ENCODE data around the gene KRTAP10-6.

Gene KRTAP10-6

DNA sequence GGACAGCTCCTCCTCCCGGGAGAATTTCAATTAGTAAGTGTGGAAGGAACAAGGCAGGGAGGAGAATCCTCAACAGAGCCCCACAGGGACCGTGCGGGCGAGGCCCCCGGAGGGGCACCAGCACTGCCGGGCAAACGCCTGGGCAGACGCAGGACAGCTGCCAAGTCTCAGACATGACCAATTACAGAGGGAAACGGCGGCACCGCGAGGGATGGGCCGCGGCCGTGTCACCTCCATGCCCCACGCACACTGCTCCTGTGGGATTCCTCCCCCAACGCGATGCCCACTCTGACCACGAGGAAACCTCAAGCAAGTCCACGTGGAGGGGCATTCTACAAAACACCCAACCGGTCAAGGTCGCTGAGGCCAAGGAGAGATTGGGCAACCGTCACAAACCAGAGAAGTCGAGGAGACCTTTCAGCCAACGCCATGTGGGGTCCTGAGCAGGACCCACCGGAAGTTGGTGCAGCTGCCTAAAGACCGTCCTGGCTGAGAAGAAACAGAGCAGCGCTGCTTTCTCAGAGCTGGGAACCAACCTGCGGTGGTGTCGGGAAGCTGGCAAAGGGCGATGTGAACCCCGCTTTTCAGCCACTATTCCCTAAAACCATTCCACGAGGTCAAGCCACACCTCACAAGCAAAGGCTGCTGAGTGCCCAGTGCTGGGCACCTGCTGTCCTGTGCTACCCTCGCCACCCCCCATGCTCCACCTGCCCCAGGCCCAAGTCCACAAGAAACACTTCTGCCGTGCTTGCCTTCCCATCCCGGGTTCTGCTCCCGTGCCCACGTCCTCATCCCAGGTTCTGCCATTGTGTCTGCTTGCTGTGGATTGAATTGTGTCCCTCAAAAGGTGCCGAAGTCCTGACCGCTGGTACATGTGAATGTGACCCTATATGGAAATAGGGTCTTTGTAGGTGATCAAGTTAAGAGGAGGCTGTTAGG, 20.2 kb downstream of the KRTAP10-6 start:
- no peak overlapping the region for H3K4me3 ChIP-seq (ENCODE audit: low read depth, low read length)
- no peak overlapping the region for H3K27ac ChIP-seq
- peaks cover 19% of the 10 kb centered on the region for H3K9me3 ChIP-seq (ENCODE audit: severe bottlenecking)
- no peaks in the 10 kb centered on the region for H3K36me3 ChIP-seq
- no peak for DNase-seq
- no peaks in the 10 kb centered on the region for H3K27me3 ChIP-seq (ENCODE audit: insufficient read depth, low read depth, severe bottlenecking)
- TF ChIP-seq, protein P1, sequence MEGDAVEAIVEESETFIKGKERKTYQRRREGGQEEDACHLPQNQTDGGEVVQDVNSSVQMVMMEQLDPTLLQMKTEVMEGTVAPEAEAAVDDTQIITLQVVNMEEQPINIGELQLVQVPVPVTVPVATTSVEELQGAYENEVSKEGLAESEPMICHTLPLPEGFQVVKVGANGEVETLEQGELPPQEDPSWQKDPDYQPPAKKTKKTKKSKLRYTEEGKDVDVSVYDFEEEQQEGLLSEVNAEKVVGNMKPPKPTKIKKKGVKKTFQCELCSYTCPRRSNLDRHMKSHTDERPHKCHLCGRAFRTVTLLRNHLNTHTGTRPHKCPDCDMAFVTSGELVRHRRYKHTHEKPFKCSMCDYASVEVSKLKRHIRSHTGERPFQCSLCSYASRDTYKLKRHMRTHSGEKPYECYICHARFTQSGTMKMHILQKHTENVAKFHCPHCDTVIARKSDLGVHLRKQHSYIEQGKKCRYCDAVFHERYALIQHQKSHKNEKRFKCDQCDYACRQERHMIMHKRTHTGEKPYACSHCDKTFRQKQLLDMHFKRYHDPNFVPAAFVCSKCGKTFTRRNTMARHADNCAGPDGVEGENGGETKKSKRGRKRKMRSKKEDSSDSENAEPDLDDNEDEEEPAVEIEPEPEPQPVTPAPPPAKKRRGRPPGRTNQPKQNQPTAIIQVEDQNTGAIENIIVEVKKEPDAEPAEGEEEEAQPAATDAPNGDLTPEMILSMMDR (IDR thresholded peaks at IDR 0.05; ENCODE audit: low read depth, low read length), result no peak

DNA sequence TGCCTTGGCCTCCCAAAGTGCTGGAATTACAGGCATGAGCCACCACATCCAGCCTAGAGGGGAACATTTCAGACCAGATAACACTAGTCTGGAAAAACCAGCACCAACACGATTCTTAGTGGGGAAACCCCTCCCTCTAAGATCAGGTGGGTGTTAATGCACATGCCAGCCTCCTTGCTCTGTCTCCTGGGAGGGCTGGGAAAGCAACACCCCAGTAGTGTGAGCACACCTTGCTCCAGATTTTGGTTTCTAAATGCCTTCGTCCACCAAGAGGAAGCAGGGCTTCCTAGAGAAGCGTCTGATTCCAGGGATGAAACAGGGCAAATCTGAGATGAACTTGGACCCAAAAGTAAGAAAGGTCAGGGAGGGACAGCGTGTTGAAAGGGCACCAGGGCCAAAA, 21.0 kb downstream of the KRTAP10-6 start:
- H3K9me3 ChIP-seq (ENCODE audit: severe bottlenecking), result peaks cover 14% of the 10 kb centered on the region
- H3K4me3 ChIP-seq (ENCODE audit: low read depth, low read length), result no peak overlapping the region
- no peaks in the 10 kb centered on the region for H3K27me3 ChIP-seq (ENCODE audit: insufficient read depth, low read depth, severe bottlenecking)
- TF ChIP-seq, protein P1 (IDR thresholded peaks at IDR 0.05; ENCODE audit: low read depth, low read length), result no peak
- H3K27ac ChIP-seq, result no peak overlapping the region
- DNase-seq, result no peak
- H3K36me3 ChIP-seq, result no peaks in the 10 kb centered on the region

DNA sequence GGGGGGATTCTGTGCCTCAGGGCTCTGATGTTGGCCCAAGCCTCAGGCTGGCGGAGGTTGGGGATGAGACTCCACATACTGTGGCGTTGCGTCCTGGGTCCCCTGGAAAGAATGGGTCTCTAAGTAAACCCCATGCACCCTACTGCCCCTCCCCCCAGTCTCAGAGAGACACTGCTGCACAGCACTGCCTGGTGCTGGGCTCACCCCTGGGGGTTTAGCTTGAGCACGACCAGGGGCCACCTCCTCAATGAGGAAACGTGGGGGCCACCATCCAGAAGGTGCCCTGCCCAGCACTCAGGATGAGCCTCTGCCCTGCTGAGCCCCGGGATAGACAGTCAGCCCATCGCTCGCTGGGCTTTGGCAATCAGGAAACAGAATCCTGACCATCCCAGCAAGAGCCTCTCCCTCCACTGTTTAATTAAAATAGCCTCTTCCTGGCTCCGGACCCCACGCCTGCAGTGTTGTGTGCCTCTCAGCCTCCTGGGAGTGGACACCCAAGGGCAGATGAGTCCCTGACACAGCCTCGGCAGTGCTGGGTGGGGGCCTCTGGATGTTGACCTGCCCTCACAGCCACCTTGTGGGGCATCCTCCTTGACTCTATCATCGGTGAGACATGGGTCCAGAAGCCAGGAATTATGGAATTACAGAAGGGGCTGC, 22.3 kb downstream of the KRTAP10-6 start:
- Histone ChIP-seq H3K27me3 (ENCODE audit: insufficient read depth, low read depth, severe bottlenecking) (no peaks in the 10 kb centered on the region), H3K36me3 (no peaks in the 10 kb centered on the region), H3K27ac (no peak overlapping the region), H3K9me3 (ENCODE audit: severe bottlenecking) (peaks cover 17% of the 10 kb centered on the region), H3K4me3 (ENCODE audit: low read depth, low read length) (no peak overlapping the region)
- no peak for DNase-seq
- TF ChIP-seq, protein P1 (IDR thresholded peaks at IDR 0.05; ENCODE audit: low read depth, low read length), result no peak

DNA sequence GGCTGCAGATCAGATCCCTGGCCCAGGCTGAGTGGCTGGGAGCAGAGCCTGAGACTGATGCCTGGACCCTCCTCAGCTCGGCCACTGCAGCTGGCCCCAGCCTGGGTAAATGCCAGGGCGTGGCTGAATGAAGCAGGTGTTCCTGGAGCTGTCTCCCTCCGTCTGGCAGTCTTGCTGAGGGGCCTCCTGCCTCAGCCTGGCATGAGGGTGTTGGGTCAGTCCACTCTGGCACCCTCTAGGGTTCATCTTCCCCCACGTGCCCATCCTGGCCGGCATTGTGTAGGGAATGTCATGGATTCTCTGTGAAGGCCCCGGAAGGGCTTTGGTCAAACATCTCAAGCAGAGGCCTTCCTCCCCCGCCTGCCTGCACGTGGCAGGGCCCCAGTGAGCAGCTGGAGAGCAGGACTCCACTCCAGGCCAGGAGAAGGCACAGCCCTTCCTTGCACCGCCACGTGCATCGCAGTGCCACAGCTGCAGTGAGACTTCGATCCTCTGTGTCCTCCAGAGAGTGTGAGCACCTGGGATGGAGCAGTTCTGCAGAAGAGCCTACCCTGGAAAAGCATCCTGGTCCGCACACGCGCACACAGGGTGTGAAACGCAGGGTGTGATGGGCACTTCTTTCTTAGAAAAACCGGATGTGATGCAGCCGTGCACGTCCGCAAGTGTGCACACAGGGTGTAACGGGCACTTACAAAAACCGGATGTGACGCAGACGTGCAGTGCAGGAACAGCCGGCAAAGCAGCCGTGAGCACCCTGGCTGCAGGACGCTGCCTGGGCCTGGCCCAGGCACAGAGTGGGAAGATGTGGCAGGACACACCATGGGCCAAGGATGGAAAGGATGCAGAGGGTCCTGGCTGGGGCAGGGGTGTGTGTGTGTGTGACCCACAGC, 23.4 kb downstream of the KRTAP10-6 start:
- DNase-seq, result no peak
- no peaks in the 10 kb centered on the region for H3K27me3 ChIP-seq (ENCODE audit: insufficient read depth, low read depth, severe bottlenecking)
- TF ChIP-seq, protein P1 (IDR thresholded peaks at IDR 0.05; ENCODE audit: low read depth, low read length), result no peak

DNA sequence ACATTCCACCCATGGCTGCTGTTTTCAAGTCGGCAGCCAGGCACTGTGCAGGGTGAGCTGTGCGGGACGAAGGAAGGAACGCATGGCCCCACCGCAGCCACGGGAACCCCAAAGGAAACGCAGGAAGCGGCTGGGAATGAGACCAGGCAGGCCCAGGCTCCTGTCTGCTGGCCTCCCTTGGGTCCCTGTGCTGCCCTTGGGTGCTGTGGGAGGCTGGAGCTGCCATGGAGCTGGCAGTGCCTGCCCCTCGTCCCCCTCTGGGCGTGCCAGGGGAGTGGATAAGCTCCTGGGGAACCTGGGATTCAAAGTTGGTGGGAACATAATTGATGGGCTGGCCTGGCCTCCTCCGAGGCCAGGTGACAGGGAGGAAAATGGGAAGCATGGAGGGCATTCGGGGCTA, 24.0 kb downstream of the KRTAP10-6 start:
- Histone ChIP-seq H3K36me3 (no peaks in the 10 kb centered on the region), H3K4me3 (ENCODE audit: low read depth, low read length) (no peak overlapping the region), H3K27ac (no peak overlapping the region), H3K27me3 (ENCODE audit: insufficient read depth, low read depth, severe bottlenecking) (no peaks in the 10 kb centered on the region), H3K9me3 (ENCODE audit: severe bottlenecking) (peaks cover 17% of the 10 kb centered on the region)
- DNase-seq, result no peak
- TF ChIP-seq, protein P1 (IDR thresholded peaks at IDR 0.05; ENCODE audit: low read depth, low read length), result no peak

More for the DNA sequence above, 23.4 kb downstream of the KRTAP10-6 start:
- H3K9me3 ChIP-seq (ENCODE audit: severe bottlenecking), result peaks cover 17% of the 10 kb centered on the region
- H3K4me3 ChIP-seq (ENCODE audit: low read depth, low read length), result no peak overlapping the region
- no peaks in the 10 kb centered on the region for H3K36me3 ChIP-seq
- H3K27ac ChIP-seq, result no peak overlapping the region

Measured in WERI-Rb-1 (cell line).